ENCODE data around the gene DUSP9.
"Not testable (repeated sequence)": the region's sequence is repeated elsewhere in the genome, so short reads cannot be mapped to it uniquely, and the experiment has no call there.

The DUSP9 gene

GRCh38 chrX:153673428-153674218 is 26.6 kb downstream of the DUSP9 start, which contains the start of gene PNCK:
TSS of gene PNCK (minus strand) at chrX:153673813. CDS start at chrX:153673076, 737 bp downstream.
- no peak for DNase-seq

GRCh38 chrX:153674219-153674851 is 27.3 kb downstream of the DUSP9 start:
- no peak for DNase-seq

GRCh38 chrX:153681175-153681574 is 34.2 kb downstream of the DUSP9 start:
- DNase-seq, result no peak

GRCh38 chrX:153683486-153683885 is 36.5 kb downstream of the DUSP9 start:
- not testable (repeated sequence) for DNase-seq

- DNase-seq, result no peak
Observed at GRCh38 chrX:153684467-153685155, 37.6 kb downstream of the DUSP9 start.

GRCh38 chrX:153685156-153685536 is 38.1 kb downstream of the DUSP9 start:
- DNase-seq, result no peak

GRCh38 chrX:153685751-153686696 is 39.0 kb downstream of the DUSP9 start:
- no peak for DNase-seq

GRCh38 chrX:153686711-153687110 is 39.7 kb downstream of the DUSP9 start:
- no peak for DNase-seq

- DNase-seq, result peak; percentile 43 to 58
Observed at GRCh38 chrX:153687121-153688039, 40.4 kb downstream of the DUSP9 start, which contains the start of gene SLC6A8. TSS of gene SLC6A8 (plus strand) at chrX:153687926. CDS start at chrX:153688575, 649 bp downstream.

GRCh38 chrX:153688071-153688470 is 41.1 kb downstream of the DUSP9 start:
- DNase-seq, result no peak

- DNase-seq, result no peak
Observed at GRCh38 chrX:153688506-153688905, 41.5 kb downstream of the DUSP9 start.

- no peak for DNase-seq
Observed at GRCh38 chrX:153688911-153689590, 42.0 kb downstream of the DUSP9 start.

- no peak for DNase-seq
Observed at GRCh38 chrX:153689654-153690465, 42.9 kb downstream of the DUSP9 start.

GRCh38 chrX:153690466-153690865 is 43.5 kb downstream of the DUSP9 start:
- DNase-seq, result no peak

GRCh38 chrX:153691032-153691827 is 44.2 kb downstream of the DUSP9 start:
- not testable (repeated sequence) for DNase-seq

- DNase-seq, result no peak
Observed at GRCh38 chrX:153692003-153692402, 45.0 kb downstream of the DUSP9 start.

- DNase-seq, result no peak
Observed at GRCh38 chrX:153692611-153693156, 45.7 kb downstream of the DUSP9 start.

All from NCI-H2081 (cell line).